NCI-H2227 (cell line): ENCODE results near the gene P2RY2.
"Not testable (repeated sequence)": the region's sequence is repeated elsewhere in the genome, so short reads cannot be mapped to it uniquely, and the experiment has no call there.

ENCODE experiments used
- DNase-seq: peaks from one replicate; lab custom pipeline; 2025; ENCODE audit not compliant: unreplicated experiment; lab: John Stamatoyannopoulos, UW

P2RY2 gene

DNA sequence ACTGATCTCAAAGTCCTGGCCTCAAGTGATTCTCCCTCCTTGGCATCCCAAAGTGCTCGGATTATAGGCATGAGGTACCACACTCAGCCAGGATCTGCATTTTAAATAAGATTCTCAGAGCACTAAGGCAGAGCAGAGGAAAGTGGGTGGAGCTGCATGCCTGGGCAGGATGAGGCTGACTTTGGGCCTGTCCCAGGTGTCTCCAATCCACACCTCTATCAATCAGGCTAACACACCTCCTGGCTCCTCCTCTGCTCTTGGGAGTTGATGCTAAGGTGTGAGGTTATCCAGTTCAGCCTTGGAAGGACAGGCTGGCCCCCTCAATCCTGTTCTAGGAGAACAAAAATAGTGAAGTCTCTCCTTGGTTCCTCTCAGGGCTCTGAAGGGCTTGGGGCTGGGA, 30.2 kb upstream of the P2RY2 start:
- DNase-seq = no peak

DNA sequence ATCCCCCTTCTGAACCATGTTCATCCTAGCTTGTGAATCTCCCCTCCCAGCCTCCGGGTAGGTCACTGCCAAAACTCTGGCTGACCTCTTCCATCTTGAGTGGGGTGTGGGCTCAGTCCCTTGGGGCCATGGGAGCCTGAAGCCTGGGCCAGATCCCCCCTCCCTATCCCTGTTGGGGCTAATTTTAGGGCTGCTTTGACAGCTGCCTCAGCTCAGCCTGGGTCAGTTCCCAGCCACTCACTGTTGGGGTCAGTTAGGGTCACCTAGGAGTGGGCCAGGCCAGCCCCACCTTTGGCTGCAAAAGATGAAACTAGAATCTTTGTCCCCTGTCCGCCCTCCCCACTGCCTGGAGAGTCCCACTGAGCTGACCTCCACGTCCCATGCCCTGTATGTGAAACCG, 29.8 kb upstream of the P2RY2 start:
- DNase-seq = no peak

DNA sequence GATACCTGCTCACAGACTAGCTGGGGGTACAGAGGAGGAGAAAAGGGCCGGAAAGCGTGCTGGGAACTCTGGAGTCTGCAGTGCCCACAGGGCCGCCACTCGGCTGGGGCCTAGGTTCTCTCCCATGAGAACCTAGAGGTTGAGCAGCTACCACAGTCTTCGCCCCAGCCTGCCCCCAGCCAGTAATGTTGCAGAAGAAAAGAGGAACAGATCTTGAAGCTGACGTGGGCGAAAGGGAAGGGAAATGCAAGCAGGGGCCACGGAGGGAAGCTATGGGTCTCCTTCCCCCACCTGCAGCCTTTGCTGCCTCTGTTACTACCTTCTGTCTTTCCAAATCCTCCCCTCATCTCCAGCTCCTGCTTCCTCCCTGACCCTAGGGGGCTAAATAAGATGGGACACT, 28.8 kb upstream of the P2RY2 start:
- no peak for DNase-seq

DNA sequence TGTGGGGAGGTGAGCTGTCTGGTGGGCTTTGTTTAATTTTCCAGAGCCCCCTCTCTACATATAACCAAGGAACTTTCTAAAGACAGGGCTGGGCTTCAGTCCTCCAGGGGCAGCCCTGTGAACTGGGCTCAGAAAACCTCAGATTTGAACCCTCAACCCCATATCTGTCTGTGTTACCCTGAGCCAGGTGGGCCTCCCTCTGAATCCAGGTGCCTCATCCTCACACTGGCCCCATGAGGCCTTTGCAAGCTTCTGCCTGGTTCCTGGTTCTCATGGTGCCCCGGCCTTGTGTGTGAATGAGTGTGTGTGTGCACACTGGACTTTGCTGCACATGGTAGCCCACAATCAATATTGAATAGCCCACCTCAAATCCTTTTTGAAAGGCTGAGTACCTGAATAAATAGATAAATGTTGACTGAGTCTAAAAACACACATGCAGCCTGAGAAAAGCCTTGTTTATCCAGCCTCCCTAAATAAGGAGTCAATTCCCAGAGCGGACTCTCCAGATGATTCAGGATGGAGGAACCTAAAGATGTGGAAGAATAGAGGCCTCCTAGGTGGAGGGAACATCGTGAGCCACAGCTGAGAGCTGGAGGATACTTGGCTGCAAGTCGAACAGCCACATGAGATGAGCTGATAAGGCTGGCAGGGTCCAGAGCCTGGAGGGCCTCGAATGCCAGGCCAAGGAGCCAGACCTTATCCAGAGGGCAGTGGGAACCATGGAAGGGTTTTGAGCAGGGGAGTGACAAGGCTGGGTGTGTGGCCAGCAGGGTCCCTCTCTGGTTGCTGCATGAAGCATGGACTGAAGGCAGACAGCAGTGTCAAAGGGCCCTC, 28.1 kb upstream of the P2RY2 start:
- DNase-seq = no peak

DNA sequence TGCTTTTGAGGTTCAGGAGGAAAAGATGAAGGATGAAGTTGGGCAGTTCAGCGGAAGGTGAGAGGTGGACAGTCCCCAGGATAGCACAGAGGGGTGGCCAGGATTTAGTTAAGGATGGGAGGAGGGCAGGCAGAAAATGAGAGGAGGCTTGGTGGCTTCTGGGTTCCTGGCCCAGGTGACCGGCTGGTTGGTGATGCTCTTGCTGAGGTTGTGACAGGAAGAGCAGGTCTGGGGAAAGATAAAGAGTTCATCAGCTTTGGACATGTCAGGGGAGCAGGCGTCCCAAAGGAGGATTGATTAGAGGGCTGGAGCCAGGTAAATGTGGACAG, 27.6 kb upstream of the P2RY2 start:
- DNase-seq = no peak

DNA sequence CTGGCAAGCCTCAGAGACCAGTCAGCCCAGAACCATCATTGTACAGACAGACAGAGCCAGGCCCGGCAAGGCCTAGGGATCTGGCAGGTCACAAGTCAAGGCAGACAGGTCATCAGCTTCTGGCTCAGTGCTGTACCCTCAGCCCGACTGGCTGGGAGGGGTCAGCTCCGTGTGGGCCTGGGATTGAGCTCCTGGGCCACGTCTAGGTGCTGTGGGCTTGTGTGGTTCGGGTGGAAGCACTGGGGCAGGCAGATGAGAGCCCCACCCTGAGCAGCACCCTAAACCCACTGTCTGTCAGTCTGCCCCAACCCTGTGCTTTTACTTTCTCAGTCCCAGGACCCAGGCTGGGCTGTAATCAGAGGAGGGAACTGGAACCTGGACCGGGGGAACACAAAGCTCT, 26.9 kb upstream of the P2RY2 start:
- DNase-seq = no peak

DNA sequence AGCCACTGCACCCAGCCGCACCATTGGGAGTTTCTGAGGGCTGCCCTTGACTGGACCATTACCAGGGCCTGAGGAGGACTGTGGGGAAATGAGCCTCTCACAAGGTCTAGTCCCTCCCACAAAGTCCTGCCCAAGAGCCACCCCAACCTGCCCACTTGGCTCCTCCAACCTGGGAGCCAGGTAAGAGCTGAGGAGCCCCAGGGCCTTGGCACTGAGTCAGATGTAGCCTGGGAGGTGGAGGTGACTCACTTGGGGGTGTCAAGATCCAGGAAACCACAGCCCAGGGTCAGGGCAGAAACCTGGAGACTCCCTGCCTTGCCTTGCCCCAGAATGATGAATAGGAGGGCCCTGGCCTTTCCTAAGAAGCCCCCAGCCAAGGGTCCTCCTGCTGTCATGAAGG, 25.8 kb upstream of the P2RY2 start:
- DNase-seq = no peak

DNA sequence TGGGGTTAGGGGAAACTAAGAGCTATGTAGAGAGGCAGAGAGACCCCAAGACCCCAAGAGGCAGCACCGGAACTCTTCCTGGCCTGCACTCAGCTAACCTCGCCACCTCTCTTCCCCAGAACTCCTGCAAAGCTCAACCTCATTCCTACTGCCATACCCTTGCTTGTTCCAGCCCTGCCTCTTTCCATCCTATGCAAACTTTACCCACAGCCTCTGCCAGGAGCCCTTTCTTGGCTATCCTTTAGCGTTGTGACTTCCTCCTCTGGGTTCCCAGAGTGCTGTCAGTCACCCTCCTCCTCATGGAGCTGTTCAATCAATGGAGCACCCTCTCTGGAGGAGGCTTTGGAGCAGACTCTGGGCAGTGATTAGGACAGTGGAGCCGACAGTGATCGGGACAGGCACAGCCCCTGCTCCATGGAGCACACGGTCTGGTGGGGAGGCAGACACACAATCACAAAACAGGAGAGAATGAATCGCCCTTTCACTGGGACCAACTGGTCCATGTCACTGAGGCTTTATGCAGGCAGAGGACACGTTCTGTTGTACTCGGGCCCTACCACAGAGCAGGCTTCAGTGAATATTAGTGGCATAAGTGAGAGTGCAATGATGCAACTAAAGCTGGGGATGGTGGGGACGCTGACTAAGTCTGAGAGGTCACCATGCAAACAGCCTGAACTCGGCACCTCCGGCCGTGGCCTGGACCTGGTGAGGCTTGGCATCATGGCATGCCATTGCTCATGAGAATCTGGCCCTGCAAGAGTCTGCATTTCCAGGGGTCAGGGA, 24.6 kb upstream of the P2RY2 start:
- no peak for DNase-seq

DNA sequence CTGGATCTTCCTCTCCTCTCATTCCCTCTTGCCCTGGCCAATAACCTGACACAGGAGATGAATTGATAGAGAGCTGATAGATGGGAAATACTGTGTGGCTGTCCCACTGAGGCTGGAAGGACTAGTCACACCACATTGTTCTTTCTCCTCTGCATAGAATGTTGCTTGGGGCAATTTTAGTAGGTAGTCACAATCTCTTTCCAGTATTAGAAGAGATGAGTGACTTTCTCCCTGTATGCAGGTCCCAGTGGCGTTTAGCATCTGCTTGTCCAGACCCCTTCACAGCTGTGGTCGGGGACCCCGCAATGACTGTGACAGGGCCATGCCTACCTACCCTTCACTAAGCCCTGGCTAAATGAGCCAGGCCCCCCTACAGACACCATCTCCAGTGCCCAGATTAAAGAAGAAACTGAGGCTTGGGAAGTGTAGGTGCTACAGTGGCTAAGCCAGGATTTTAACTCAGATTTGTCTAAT, 24.0 kb upstream of the P2RY2 start:
- no peak for DNase-seq

DNA sequence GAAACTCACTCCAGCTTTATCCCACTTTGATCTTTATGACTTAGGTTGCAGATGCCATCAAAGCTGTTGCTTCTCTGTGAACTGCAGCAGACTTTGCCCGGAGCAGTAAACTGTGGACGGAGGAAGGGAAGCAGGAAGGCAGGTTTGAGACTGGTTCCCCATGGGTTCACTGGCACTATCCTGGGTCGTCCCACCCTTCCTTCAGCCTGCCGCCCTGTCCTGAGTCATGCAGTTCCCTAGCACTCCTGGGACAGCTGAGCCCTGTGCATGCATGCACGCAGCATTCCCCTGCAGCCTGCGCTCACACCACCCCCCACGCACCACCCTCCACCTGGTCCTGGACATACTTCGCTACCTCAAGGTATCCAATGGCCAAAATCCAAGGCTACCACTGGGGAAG, 23.5 kb upstream of the P2RY2 start:
- no peak for DNase-seq

DNA sequence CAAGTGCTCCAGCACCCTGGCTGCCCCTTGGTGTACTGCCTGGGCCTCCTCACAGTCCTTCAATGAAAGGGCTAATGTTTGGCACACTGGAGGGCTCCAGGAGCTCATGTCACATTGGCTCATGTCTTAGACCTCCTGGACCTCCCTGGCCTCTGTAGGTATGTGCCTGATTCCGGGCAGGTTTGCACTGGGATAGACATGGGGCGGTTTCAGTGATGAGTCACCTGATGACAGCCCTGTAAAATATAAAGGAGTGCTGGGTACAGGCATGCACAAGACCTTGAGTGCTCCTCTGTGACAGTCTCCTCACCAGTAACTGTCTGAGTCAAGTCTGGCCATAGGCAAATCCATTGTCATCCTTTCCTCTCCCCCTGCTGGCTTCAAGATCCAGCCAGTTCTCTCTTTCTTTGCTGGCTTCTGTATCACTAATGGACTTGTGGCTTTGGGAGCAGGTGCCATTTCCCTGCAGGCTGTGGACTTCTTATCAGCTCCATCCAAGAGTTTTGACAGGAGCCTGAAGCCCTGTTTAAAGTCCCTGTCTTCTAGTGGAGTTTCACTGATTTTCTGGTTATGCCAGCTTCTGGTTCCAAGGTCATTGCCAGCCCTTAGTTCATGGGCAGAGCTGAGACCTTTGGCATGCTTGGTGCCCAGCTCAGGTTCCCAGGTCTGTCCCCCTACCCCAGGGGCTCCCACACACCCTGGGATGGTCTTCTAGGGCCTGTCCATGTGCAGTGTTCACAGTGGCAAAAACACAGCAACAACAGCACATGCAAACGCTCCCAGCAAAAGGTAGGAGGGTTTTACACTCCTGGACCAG, 22.7 kb upstream of the P2RY2 start:
- DNase-seq = no peak

DNA sequence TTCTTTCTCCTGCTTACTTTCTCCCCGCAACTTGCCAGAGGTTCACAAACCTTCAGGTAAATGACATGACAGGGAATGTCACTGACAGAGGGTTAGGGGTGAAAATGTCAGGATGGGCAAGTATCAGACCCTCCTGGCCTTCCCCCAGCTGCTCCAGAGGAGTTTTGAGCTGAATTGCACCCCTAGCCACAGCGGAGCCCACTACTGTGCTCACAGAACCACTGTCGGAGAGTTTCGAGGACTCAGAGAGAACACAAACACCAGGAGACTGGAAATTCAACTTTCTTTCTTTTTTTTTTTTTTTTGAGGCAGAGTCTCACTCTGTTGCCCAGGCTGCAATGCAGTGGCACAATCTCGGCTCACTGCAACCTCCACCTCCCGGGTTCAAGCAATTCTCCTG, 21.5 kb upstream of the P2RY2 start:
- no peak for DNase-seq

DNA sequence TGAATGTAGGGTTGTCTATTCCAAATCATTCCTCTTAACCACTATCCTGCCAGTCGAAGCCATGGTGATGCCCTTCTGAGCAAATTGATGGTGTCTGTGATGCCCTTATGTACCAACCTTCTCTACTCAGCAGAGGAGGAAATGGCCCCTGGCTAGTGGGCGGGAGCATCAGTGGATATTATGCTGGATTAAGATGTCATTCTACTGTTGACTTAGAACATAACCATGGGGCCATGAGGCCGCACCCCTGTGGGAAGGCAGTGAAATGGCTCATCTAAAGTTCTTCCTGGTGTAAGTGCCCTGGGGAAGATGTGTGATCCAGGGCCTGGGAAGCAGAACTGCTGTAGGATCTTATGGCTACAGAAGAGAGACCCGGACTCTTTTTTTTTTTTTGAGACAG, 20.7 kb upstream of the P2RY2 start:
- DNase-seq = no peak

DNA sequence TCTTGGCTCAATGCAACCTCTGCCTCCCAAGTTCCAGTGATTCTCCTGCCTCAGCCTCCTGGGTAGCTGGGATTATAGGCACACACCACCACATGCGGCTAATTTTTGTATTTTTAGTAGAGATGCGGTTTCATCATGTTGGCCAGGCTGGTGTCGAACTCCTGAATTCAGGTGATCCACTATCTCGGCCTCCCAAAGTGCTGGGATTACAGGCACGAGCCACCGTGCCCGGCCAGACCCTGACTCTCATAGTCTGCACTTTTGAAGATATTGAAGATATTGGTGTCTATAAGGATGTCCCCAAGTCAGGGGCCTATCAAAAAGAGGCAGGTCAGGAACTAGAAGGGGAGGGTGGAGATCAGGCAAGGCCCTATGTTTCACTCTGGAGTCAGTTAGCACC, 20.3 kb upstream of the P2RY2 start:
- DNase-seq = not testable (repeated sequence)

DNA sequence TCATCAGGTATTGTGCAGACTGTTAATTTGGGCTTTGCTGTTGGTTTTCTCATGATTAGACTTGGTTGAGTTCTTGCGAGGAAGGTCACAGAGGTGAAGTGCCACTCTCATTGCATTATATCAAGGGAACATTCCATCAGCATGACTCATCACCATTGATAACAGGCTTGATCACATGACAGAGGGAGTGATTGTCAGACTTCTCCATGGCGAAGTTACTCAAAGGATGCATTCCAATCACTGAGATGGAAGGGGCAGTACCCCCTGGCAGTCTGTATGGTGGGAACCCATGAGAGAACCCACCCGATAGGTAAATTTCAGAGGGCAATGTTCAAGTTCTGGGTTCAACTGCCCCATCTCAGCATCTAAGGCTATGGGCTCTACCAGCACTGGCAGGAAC, 19.4 kb upstream of the P2RY2 start:
- peak; percentile 33 for DNase-seq

DNA sequence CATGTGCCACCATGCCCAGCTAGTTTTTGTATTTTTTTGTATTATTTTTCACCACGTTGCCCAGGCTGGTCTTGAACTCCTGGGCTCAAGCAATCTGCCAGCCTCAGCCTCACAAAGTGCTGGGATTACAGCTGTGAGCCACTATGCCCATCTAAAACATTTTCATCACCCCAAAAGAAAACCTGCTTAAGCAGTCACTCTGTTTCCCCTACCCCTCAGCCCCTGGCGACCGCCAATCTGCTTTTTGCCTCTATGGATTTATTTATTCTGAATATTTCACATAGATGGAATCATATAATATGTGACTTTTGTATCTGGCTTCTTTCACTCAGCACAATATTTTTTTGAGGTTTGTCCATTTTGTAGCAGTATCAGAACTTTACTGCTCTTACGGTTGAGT, 18.6 kb upstream of the P2RY2 start:
- DNase-seq = no peak

DNA sequence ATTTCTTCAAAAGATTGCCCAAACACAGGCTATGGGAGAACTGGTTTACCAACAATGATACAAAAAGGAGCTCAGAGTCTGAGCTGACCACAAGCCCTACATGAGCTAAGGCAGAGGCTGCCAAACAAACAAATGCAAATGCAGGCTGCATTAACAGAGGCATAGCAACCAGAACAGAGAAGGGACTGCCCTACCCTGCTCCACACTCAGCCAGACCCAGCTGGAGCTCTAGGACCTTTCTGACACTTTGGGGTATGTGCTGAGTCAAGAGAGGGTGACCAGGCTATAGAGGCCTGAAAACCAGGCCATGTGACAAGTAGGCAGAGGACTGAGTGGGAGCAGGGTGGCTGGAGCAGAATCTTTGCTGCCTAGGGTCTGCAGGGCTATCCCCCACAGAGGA, 17.8 kb upstream of the P2RY2 start:
- no peak for DNase-seq

DNA sequence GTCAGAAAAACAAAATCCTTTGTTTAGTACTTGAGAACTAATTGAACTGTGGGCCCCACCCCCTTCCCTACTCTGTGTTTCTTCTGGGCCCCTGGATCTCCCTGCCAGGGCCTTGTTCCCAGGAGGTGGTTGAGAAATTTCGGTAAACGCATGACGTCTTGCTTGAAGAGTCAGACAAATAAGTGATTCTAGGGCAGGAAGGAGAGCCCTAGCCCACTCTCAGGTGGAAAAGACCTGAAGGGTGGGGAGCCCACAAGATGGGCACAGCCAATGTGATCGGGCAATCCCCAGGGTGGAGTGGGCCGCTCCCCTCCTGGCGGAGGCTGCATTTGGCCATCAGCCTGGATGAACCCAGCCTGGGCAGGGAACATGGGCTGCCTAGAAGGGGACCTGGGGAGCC, 16.8 kb upstream of the P2RY2 start:
- DNase-seq = peak; percentile 50

DNA sequence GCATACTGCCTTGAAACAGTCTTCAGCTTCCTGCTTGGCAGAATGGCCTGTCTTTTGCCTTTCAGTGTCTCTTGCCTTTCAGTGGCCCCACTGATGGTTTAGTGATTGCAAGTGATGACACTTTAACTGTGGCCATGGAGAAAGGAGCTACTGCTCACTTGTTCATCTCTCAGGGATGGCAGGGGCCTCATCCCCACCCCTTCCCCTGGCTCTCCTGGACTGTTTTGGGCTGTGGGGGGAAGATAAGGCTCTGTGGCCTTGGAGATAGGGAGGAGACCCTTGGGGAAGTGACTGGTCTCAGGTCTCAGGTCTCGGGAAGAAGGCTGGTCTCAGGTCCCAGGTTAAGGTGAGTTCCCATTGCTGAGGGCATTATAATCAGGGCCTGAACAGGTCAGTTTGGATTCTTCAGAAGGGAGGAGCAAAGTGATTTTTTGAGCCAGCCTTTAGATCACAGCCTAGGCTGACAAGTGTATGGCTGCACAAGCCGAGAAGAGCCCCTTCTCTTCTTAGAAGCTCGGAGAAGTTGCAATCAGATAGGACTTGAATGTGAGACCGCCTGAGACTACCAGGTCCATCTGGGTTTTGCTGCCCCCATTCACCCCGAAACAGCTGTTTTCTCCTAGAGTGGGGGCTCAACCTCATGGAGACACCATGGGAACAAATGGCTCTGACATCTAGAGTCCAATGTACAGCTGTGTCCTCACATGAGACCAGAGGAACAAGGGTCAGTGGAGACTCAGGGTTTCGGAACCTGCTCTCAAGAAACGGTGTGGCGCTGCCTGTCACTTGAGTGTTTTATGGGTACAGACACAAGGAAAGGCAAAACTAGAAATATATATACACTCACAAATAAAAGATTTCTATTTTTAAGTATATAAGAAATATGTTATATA, 15.9 kb upstream of the P2RY2 start:
- no peak for DNase-seq

DNA sequence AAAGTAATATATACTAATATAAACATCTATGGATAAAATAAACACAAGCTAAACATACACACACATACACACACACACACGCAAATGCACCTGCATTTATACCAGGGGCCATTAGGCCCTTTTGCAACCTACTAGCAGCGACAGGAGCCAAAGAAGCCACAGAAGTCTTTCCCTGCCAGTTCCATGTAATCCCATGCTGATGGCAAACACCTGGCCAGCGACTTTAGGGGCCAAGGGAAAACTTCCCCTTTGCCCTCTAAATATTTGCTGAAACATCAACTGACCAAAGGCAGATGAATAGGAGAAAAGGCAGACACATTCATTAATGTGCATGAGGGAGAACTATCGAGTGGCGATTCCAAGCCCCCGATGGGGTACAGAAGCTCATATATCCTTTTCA, 14.8 kb upstream of the P2RY2 start:
- no peak for DNase-seq

DNA sequence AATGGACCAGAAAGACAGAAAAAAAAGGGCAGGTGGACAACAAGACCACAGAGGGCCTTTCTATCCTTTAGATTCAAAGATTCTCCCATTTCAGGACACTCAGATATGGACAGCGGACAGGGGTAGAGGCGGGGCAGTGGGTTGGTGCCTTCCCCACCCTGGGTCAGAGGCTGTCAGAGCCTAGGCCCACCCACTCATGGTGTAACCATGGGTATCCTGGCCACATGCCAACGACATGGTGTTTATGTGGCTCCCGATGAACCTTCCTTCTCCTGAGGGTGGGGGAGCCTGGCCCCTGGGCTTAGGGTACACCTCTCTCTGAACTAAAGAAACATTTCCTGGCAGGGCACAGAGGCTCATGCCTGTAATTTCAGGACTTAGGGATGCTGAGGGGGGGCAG, 14.3 kb upstream of the P2RY2 start:
- no peak for DNase-seq
